ENCODE results near the gene FIBIN.

GRCh38 chr11:27024865-27025264 is 31.0 kb downstream of the FIBIN start:
- TF ChIP-seq JUN (CRISPR knock-in tag; IDR thresholded peaks at IDR 0.05) (no peak), CTCF (IDR thresholded peaks at IDR 0.05) (no peak), AFF4 (CRISPR knock-in tag; IDR thresholded peaks at IDR 0.05; ENCODE audit: borderline replicate concordance) (no peak), SP1 (CRISPR knock-in tag; conservative IDR thresholded peaks at IDR 0.05) (no peak), NFYB (CRISPR knock-in tag; conservative IDR thresholded peaks at IDR 0.05; ENCODE audit: low read depth) (no peak)
